ENCODE results near the gene PPP6R2.

DNA sequence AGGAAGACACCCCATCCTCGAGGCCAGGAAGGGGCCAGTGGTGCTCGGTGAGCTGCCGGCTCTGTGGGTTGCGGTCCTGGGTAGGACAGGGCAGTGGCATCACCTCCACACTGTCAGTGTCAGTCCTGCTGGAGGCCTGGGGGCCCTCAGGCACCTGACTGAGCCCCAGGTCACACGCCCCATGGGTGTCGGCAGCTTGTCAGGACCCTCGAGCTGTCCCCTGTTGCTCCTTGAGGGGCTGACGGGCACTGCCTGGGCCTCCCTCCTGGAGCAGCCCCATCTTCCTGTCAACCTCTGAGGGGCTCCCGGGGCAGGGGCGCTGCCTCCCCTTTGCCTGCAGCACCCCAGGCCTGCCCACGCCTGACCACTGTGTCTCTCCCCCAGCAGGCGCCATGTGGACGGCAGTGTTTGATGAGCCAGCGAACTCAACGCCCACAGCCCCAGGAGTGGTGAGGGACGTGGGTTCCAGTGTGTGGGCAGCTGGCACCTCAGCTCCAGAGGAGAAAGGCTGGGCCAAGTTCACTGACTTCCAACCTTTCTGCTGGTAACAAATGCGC lies 96.3 kb downstream of the PPP6R2 start:
- TF ChIP-seq EZH2 (IDR thresholded peaks at IDR 0.05; ENCODE audit: borderline replicate concordance, low read depth, low read length, severe bottlenecking), result no peak
- TF ChIP-seq, protein P1, sequence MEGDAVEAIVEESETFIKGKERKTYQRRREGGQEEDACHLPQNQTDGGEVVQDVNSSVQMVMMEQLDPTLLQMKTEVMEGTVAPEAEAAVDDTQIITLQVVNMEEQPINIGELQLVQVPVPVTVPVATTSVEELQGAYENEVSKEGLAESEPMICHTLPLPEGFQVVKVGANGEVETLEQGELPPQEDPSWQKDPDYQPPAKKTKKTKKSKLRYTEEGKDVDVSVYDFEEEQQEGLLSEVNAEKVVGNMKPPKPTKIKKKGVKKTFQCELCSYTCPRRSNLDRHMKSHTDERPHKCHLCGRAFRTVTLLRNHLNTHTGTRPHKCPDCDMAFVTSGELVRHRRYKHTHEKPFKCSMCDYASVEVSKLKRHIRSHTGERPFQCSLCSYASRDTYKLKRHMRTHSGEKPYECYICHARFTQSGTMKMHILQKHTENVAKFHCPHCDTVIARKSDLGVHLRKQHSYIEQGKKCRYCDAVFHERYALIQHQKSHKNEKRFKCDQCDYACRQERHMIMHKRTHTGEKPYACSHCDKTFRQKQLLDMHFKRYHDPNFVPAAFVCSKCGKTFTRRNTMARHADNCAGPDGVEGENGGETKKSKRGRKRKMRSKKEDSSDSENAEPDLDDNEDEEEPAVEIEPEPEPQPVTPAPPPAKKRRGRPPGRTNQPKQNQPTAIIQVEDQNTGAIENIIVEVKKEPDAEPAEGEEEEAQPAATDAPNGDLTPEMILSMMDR (IDR thresholded peaks at IDR 0.05; ENCODE audit: extremely low read depth in 1 of 2, insufficient read depth in 1 of 2, low read depth in 1 of 2, low read length in 2 of 2), result no peak
- no peak for TF ChIP-seq JUN (IDR thresholded peaks at IDR 0.05; ENCODE audit: borderline replicate concordance, insufficient read depth, insufficient read length, low read depth)
- no peak for TF ChIP-seq FOS (IDR thresholded peaks at IDR 0.05; ENCODE audit: borderline replicate concordance, insufficient read depth, low read length)
- TF ChIP-seq POLR2AphosphoS5 (IDR thresholded peaks at IDR 0.05; ENCODE audit: insufficient read depth, low read depth, low read length), result no peak
- no peak for TF ChIP-seq POLR2A (IDR thresholded peaks at IDR 0.05; ENCODE audit: low read depth, low read length)
